IMR-90 (cell line): ENCODE results near the gene UBE2M.

Experiments
- BHLHE40 ChIP-seq: fragments of 150-350 bp; IDR thresholded peaks from 2 replicates; pipeline ENCODE4 v1.6.1; 2016; ENCODE audit warnings: mild to moderate bottlenecking, low read depth, low read length
- CEBPB ChIP-seq: IDR thresholded peaks from 2 replicates; pipeline ENCODE4 v1.6.1; 2012; ENCODE audit warnings: low read depth, low read length, improper control_type of control experiment
- CHD1 ChIP-seq: IDR thresholded peaks from 2 replicates; pipeline ENCODE4 v1.6.1; 2012; ENCODE audit warnings: low read depth, low read length, improper control_type of control experiment
- MAFK ChIP-seq: IDR thresholded peaks from 2 replicates; pipeline ENCODE4 v1.6.1; 2012; ENCODE audit warnings: low read depth, low read length, improper control_type of control experiment
- POLR2A ChIP-seq: IDR thresholded peaks from 2 replicates; pipeline ENCODE4 v1.6.1; 2012; ENCODE audit warnings: mild to moderate bottlenecking, low read depth, low read length
- RAD21 ChIP-seq: IDR thresholded peaks from 2 replicates; pipeline ENCODE4 v1.6.1; 2012; ENCODE audit warnings: low read length, improper control_type of control experiment
- RCOR1 ChIP-seq: IDR thresholded peaks from 2 replicates; pipeline ENCODE4 v1.6.1; 2012; ENCODE audit warnings: mild to moderate bottlenecking, low read length, improper control_type of control experiment; ENCODE audit not compliant: insufficient replicate concordance
- SMC3 ChIP-seq: fragments of 150-350 bp; IDR thresholded peaks from 2 replicates; pipeline ENCODE4 v1.6.1; 2016; ENCODE audit warnings: low read depth, mild to moderate bottlenecking, antibody characterized with exemption, low read length, moderate library complexity
- TF ChIP-seq, protein P1 (sequence below): fragments of 150-350 bp; IDR thresholded peaks from 2 replicates; pipeline ENCODE4 v1.6.1; 2017; ENCODE audit warnings: mild to moderate bottlenecking, antibody characterized with exemption, low read length, low read depth
- TF ChIP-seq, protein P2 (sequence below): conservative IDR thresholded peaks from 2 replicates; pipeline ENCODE4 v1.5.1; 2012; ENCODE audit warnings: mild to moderate bottlenecking, low read depth, low read length, improper control_type of control experiment
- TF ChIP-seq, protein P3 (sequence below): fragments of 150-350 bp; IDR thresholded peaks from 2 replicates; pipeline ENCODE4 v1.6.1; 2016; ENCODE audit warnings: low read depth, mild to moderate bottlenecking, low read length, moderate library complexity, borderline replicate concordance

DNA sequence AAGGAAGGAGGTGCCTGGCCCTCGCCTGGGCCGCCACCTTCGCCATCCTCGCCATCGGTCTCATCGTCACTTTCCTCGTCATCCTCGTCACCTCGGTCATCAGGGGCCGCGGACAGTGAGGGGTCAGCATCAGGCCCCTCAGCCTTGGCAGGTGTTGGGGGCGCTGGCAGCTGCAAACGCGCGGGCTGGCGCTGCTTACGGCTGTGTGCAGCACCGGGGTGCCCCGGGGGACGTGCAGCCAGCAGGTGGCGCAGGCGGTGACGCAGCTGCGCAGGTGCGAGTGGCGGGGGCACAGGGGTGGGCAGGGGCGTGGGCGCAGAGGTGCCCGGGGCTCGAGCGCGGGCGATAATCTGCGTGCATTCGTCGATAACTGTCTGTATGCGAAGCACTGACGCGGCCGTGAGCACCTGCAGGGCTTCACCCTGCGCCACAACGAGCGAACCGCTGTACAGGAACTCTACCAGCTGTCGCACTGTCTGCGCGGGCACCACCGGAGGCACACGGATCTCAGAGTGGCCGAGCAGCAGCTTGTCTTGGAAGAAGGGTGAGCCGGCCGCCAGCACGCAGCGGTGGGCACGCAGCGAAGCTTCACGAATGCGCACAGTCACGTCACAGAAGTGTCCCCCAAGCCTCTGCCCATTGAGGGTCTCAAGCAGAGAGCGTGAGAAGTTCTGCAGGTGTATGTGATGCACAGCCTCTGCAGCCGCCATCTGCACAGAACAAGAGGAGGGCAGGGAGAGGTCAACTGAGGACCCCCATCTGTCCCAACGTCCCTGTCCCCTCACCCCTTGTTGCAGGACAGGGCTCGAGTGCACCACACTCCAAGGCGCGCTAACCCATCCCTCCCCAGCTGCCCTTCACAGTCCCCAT is 41.2 kb downstream of the UBE2M start:
- TF ChIP-seq, protein P1, sequence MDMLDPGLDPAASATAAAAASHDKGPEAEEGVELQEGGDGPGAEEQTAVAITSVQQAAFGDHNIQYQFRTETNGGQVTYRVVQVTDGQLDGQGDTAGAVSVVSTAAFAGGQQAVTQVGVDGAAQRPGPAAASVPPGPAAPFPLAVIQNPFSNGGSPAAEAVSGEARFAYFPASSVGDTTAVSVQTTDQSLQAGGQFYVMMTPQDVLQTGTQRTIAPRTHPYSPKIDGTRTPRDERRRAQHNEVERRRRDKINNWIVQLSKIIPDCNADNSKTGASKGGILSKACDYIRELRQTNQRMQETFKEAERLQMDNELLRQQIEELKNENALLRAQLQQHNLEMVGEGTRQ: no peak
- no peak for TF ChIP-seq POLR2A
- TF ChIP-seq, protein P2, sequence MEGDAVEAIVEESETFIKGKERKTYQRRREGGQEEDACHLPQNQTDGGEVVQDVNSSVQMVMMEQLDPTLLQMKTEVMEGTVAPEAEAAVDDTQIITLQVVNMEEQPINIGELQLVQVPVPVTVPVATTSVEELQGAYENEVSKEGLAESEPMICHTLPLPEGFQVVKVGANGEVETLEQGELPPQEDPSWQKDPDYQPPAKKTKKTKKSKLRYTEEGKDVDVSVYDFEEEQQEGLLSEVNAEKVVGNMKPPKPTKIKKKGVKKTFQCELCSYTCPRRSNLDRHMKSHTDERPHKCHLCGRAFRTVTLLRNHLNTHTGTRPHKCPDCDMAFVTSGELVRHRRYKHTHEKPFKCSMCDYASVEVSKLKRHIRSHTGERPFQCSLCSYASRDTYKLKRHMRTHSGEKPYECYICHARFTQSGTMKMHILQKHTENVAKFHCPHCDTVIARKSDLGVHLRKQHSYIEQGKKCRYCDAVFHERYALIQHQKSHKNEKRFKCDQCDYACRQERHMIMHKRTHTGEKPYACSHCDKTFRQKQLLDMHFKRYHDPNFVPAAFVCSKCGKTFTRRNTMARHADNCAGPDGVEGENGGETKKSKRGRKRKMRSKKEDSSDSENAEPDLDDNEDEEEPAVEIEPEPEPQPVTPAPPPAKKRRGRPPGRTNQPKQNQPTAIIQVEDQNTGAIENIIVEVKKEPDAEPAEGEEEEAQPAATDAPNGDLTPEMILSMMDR: no peak
- no peak for TF ChIP-seq CHD1
- TF ChIP-seq RAD21: no peak
- no peak for TF ChIP-seq CEBPB
- no peak for TF ChIP-seq SMC3
- TF ChIP-seq, protein P3, sequence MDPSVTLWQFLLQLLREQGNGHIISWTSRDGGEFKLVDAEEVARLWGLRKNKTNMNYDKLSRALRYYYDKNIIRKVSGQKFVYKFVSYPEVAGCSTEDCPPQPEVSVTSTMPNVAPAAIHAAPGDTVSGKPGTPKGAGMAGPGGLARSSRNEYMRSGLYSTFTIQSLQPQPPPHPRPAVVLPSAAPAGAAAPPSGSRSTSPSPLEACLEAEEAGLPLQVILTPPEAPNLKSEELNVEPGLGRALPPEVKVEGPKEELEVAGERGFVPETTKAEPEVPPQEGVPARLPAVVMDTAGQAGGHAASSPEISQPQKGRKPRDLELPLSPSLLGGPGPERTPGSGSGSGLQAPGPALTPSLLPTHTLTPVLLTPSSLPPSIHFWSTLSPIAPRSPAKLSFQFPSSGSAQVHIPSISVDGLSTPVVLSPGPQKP: no peak
- TF ChIP-seq RCOR1: no peak
- no peak for TF ChIP-seq MAFK
- TF ChIP-seq BHLHE40: no peak
